ENCODE results near the gene OR5B17.

GRCh38 chr11:58330861-58331260, 28.0 kb downstream of the OR5B17 start:
- no peak for TF ChIP-seq POLR2A (IDR thresholded peaks at IDR 0.05)
- no peak for TF ChIP-seq CTCF (IDR thresholded peaks at IDR 0.05 in 4 of 5, conservative IDR thresholded peaks at IDR 0.05 in 1 of 5)
